HL-60/S4 (cell line): Measurements from ENCODE around the gene ZBTB32.

ENCODE experiments used
- in situ Hi-C: fragments of 300-500 bp; cut with MboI; formaldehyde crosslinking; loops from 2 replicates; pipeline ENCODE4 v1.14.3; 2022; ENCODE audit warnings: low sequenced_read_pairs

Gene ZBTB32

DNA sequence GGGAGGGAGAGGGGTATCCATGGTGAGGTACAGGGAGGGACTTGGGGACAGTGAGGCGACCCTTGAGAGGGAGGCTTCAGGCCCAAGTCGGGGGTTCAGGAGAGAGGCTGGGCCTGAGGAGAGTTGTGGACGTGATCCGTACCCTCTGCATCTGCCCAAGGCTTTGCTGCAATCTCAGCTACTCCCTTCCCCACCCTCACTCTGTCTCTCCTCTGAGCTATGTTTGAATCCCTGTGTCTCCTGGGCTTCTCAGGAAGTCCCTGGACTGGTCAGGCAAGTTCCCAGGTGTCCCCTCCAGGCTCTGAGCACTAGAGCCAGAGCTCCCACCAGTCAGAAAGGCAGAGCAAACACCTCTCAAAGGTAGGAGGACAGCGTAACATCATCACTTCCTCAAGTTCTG, 45.8 kb downstream of the ZBTB32 start:
- in situ Hi-C loops: no loop called here

DNA sequence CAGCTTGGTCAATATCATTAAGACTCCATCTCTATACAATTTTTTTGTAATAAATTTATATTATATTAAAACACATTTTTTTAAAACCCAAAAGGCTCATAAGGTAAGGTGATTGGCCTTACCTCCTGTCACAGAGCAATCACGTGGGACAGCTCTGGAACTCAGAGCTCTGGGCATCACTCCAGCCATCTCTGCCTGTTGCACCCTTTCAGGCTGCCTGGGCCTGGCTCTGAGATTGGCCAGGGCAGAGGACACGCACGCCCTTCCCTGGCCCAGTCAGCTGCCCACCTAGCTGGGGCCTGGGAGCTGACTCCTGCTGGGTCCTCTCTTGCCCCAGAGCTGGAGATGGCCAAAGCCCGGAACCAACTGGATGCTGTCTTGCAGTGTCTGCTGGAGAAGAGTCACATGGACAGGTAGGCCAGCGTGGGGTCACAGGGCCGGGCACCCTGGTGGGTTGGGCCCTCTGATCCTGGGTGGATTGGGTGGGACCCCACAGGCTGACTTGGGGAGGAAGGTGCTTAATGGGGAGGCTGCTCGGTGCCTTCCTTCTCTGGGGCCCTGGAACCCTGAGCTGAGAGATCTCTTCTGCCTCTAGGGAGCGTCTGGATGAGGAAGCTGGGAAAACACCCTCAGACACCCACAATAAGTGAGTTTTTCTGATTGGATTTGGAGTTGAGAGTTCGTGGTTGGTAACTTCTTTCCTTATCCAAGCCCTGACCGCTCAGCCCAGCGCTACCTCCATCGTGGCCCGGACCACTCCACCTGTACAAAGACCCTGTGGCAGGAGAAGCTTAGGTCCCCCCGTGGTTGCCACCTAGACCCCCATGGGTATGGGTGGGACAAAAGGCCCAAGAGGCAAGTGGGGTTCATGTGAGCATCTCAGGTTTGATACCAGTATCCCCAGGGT, 47.7 kb downstream of the ZBTB32 start:
- in situ Hi-C loops: no loop called here

- in situ Hi-C loops: no loop called here
These were observed 48.5 kb downstream of the ZBTB32 start for GRCh38 chr19:35752746-35753350.

DNA sequence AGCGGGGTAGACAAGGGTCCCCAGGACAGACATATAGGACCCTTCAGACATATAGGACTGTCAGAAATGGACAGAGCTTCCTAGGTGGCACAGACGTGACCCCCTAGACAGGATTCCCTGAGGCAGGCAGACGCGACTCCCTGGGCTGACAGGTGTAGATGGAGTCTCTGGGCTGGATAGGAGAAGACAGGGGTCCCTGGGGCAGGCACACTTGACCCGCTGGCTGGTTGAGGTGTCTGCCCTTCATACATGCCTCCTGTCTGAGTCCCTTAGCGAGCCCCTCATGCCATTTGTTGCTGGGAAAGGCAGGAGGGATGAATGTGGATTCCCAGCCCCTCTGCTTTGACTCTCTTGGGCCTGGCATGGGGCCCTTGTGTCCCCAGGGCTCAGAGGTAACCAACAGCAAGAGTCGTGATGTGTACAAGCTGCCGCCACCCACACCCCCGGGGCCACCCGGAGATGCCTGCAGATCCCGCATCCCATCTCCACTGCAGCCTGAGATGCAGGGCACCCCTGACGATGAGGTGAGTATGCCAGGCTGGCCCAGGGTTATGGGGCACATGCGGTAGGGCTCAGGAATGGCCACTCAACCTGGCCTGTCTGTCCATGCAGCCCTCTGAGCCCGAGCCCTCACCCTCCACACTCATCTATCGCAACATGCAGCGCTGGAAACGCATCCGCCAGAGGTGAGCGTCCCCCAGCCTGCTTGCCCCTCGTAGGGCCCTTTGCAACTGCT, 49.4 kb downstream of the ZBTB32 start:
- in situ Hi-C loops: no loop called here

DNA sequence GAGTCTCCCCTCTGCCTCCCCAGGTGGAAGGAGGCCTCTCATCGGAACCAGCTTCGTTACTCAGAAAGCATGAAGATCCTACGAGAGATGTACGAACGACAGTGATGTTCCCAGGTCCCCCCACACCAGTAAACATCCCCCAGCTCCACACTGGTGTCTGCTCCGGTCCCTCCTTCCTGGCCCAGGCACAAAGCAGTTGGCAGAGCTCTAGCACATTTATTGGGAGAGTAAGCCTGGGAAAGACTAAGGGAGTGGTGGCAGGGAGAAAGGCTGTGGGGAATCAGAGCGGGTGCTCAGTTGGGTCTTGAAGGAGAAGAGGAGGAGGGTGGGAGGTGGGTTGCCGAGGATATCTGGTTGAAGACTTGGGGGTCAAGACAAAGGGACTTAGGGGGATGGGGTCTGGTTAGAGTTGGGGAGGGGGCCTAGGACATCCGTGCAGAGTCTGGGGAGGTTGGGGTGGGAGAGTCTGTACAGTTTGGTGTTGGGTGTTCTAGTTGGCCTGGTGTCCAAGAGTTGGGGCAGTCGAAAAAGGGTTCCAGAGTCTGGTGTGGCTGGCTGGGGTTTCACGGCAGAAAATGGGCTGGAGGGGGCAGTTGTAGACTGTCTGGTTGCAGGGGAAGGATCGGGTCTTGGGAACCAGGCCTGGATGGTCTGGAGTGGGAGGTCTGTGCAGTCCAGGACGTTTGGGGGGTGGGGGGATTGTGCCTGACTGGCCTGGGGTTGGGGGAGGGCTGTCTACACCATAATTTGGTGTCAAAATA, 50.2 kb downstream of the ZBTB32 start:
- in situ Hi-C loops: no loop called here

GRCh38 chr19:35755131-35755549, 50.8 kb downstream of the ZBTB32 start:
- in situ Hi-C loops: no loop called here

GRCh38 chr19:35755550-35756376, 51.4 kb downstream of the ZBTB32 start:
- in situ Hi-C loops: no loop called here

DNA sequence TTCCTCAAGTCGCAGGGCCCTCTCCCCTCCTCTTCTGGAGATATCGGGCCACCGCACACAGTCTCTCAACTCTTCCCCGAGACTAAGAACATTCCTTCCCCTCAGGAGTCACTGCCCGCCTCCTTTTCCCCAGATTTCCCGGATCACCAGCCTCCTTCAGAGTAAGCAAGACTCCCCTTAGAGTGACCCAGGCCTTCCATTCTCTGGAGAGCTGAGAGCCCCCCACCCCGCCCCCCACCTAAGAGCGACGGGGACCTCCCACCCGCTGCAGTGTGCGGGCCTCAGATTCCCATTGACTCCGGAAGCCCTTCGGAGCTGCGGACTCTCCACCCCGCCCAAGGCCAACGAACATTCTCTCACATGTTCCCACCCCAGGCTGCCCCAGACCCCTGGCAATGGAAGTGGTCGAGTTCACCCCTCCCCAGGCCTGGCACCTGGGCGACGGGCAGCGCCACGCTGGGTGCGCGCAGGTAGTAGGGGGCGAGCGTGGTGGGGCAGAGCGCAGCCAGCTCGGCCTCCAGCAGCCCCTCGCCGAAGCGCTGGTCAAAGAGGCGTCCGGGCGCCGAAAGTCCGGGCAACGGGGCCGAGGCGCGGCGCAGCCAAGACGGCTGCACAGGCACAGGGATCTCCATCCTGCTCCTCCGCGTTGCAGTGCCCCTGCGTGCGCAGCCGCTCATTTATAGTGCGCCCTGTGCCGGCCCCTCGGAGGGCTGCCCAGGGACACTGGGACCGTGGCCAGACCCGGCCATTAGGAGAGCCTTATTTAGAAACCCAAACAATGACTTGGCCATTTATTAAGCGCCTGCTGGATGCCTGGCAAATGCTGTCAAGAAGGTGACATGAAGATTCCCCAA, 52.2 kb downstream of the ZBTB32 start, which contains the start of gene HSPB6:
TSS of gene HSPB6 (minus strand) at position 653 of the 854 bp plus-strand sequence. CDS start at position 632, 21 bp downstream.
- in situ Hi-C loops: no loop called here

DNA sequence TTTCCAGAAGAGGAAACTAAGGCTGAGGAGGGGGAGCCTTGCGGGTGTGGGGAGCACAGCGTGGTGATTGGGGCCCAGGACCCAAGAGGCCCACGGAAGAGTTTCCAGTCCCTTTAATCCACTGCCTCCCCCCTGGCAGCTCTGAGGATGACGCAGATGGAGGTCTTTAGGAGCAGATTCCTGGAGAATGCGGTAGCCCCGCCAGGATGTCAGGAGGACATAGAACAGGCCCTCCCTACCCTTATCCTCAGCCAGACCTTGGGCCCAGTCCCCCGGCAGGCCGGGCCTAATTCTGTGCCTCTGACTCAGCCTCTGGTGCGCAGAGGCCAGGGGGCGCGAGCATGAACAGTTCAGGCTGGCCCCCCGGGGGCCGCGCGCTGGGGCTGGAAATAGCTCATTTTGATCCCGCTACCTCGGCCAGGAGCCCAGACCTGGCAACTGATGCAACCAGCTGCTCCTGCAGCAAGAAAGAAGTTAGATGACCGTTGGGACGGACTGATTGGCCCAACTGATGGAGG, 52.9 kb downstream of the ZBTB32 start:
- in situ Hi-C loops: no loop called here

DNA sequence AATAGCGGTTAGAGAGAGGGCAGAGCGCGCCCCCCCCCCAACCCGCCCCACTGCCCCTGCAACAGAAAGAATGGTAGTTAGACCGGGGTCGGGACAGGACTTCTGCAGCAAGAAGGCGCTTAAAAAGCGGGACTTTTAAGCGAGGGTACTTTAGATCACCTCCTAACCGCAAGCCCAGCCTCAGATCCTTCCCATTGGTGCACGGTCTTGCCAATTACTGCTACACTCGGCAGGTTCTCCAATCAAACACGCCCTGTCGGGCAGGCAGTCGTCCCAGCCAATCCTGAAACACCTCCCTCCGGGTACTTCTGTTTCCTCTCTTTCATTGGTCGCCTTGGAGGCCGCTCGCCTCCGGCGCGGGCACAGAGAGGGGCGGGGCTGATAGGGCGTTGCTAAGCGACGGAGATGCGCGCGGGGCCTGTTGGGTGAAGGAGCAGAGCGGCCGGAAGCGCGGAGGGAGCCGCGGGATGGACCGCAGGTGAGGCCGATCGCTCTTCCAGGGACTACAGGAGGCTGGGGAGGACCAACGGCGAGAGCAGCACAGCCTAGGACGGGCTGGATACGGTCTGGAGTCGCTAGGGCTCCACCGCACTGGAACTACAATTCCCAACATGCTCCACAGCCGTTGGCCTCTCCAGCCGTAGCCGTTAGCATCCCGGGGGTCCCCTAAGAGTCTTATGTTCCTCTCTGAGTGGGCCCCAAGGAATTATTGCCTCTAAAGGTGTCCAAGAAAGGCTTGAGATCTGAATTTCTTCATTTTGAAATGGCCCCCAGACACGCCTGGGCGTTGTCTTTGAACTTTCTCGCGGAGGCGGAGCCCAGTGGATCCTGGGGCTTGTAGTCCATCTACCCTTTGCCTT, 53.6 kb downstream of the ZBTB32 start, which contains the start of gene PROSER3:
TSS of gene PROSER3 (plus strand) at position 428 of the 860 bp plus-strand sequence. CDS start at position 468, 40 bp downstream.
- in situ Hi-C loops: no loop called here

DNA sequence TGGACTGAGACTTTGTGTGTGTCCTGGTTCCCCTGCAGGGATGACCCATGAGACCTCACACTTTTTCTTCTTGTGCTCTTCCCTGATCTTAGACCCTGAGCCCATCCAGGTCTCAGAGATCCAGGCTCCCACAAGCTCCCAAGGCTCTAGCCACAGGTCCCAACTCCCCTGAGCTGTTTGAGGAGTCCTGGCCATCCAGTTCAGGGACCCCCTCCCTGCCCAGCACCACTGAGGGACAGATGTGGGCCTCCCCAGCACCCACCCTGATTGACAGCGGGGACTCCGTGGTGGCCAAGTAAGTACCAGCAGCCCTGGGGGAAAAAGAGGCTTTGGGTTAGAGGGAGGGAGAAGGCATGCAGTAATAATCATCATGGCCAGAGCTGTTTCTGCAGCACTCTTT, 55.3 kb downstream of the ZBTB32 start:
- in situ Hi-C loops: no loop called here

GRCh38 chr19:35760711-35761349, 56.5 kb downstream of the ZBTB32 start:
- in situ Hi-C loops: no loop called here

DNA sequence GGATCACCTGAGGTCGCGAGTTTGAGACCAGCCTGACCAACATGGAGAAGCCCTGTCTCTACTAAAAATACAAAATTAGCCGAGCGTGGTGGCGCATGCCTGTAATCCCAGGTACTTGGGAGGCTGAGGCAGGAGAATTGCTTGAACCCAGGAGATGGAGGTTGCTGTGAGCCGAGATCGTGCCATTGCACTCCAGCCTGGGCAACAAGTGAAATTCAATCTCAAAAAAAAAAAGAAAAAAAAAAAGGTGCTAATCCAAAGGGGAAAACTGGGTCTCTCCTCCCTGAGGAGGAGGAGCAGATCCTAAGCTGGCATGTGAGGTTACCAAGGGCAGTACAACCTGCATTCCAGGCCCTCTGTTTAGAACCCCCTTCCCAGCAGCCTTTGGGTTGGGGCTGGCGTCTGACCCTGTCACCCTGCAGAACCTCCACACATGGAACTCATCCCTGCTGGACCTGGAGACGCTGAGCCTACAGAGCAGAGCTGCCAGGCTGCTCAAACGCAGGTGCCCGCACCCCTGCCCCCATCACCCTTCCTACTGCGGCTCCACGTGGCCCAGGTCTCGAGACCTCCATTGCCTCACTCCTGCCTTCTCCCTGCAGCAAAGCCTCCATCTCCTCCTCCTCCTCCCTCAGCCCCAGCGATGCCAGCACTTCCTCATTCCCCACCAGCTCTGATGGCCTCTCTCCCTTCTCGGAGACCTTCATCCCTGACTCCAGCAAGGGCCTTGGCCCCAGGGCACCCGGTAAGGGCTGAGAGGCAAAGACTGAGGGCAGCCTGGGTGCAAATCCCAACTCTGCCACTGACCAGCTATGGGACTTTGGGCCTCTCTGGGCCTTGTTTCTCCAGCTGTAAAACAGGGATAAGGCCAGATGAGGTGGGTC, 60.3 kb downstream of the ZBTB32 start:
- in situ Hi-C loops: no loop called here
